MM.1S (cell line): ENCODE measurements around the gene RPGR.

Experiments used
- CTCF ChIP-seq: fragments of 300-600 bp; sonication (generic); IDR thresholded peaks from 2 replicates; pipeline ENCODE4 v1.5.1; 2016; ENCODE audit warnings: antibody characterized with exemption, low read length, mixed read lengths
- EZH2 ChIP-seq: fragments of 300-600 bp; sonication (generic); optimal IDR thresholded peaks from 2 replicates; pipeline ENCODE3; 2017; ENCODE audit warnings: low read depth, mild to moderate bottlenecking, antibody characterized with exemption, low read length, mixed read lengths

- TF ChIP-seq CTCF (no peak), EZH2 (no peak)
Measured at GRCh38 chrX:38276089-38276488, 51.2 kb downstream of the RPGR start.
